ENCODE data around the gene ID1. TPM values are rescaled to one million over a fixed set of nuclear protein-coding genes. Genes with fewer than 3 reads are reported as not detected.

ID1 gene
- total and polyA plus RNA-seq, 10 of the 15 experiments (the other 5 are each of a cell fraction or from before 2014, with no cell fraction given): 0.09 to 1.3 (median 0.47) TPM; not detected in 2

DNA sequence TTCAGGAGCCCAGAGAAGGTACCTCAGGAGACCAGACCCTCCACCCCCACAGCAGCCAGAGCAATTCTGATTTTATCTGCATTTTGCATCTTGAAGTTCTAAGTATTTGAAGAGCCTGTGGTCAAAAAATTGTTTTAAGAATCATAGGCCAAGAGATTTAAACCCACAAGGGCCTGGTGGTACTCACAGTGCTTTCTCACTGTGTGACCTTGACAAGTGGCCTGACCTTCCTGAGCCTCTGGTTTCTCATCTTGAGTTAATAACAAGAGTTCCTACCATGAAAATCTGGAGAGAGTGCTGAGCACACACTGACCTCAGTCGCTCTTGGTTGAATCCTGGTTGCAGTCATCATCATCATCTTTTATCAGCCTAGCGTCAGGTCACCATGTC is 45.4 kb upstream of the ID1 start:
- Histone ChIP-seq H3K27ac (ENCODE audit: control insufficient read depth, insufficient read depth) (no peak overlapping the region), H3K27me3 (replicated peaks in 1 of 2; ENCODE audit: control insufficient read depth in 2 of 2, insufficient read depth in 2 of 2, low read length in 1 of 2) (no peaks in the 10 kb centered on the region), H3K4me2 (ENCODE audit: control insufficient read depth, insufficient read depth) (no peak overlapping the region), H3K9me3 (replicated peaks; ENCODE audit: control insufficient read depth, insufficient read depth, low read length) (no peaks in the 10 kb centered on the region), H3K4me3 (no peak overlapping the region), H3K79me2 (ENCODE audit: control insufficient read depth, insufficient read depth, low read length) (no peaks in the 10 kb centered on the region), H2AFZ (ENCODE audit: control insufficient read depth, low read depth, low read length) (no peak overlapping the region), H3K9ac (ENCODE audit: control insufficient read depth, insufficient read depth, low read length) (no peak overlapping the region), H3K4me1 (ENCODE audit: control insufficient read depth, insufficient read depth, low read length) (no peaks in the 10 kb centered on the region), H3K36me3 (ENCODE audit: control insufficient read depth in 2 of 2, insufficient read depth in 2 of 2, low read length in 1 of 2) (peaks cover 16 to 17% of the 10 kb centered on the region in 2 experiments), H4K20me1 (ENCODE audit: control insufficient read depth, insufficient read depth) (no peaks in the 10 kb centered on the region)
- SMC1A ChIA-PET (ENCODE audit: uncharacterized antibody, unreplicated experiment): interaction anchor here (1.0 to 4.7 kb wide), 3 partner anchors 32 to 53 kb away, joined by 3 to 83 read pairs (median 5); partner anchors contain the start of gene ID1
- ATAC-seq: no peak; the same call in 2 of the 3 replicates
- intact Hi-C loops (cut with micrococcal nuclease; ENCODE audit: unreplicated experiment) (loop anchor here (1.0 to 5.0 kb wide), 2 partner anchors 54 to 163 kb away; partner anchors contain the start of gene BCL2L1), in situ Hi-C loops (cut with MboI) (no loop called here)
- CTCF ChIA-PET: interaction anchor here (0.9 to 29.1 kb wide), 12 partner anchors 8 to 168 kb away, joined by 3 to 958 read pairs (median 12); partner anchors contain the start of gene ID1
- DNase-seq (ENCODE audit: low read depth, low spot score): no peak
- RAD21 ChIA-PET (ENCODE audit: unreplicated experiment): interaction anchor here (0.7 to 6.3 kb wide), 5 partner anchors 10 to 52 kb away, joined by 3 to 126 read pairs (median 3); partner anchors contain the start of gene ID1
- POLR2A ChIA-PET: no interaction called here
- FAIRE-seq: no peak
- WGBS (ENCODE audit: insufficient coverage, insufficient replicate concordance, low lambda C conversion rate, missing lambda C conversion rate): 16% methylated on average over 2 of the region's 2 CpGs
- no TSS peak for BruUV-seq (replicated peaks)
- TF ChIP-seq MEF2A (IDR thresholded peaks at IDR 0.05; ENCODE audit: insufficient read depth, low read depth, low read length) (no peak), CEBPB (IDR thresholded peaks at IDR 0.05; ENCODE audit: borderline replicate concordance in 1 of 2, low read depth in 2 of 2, low read length in 2 of 2) (no peak), ASH2L (IDR thresholded peaks at IDR 0.05; ENCODE audit: borderline replicate concordance, low read depth) (no peak), SPI1 (IDR thresholded peaks at IDR 0.05; ENCODE audit: borderline replicate concordance, insufficient read depth, low read depth, low read length) (no peak), IRF3 (IDR thresholded peaks at IDR 0.05) (no peak), EGR1 (IDR thresholded peaks at IDR 0.05; ENCODE audit: borderline replicate concordance in 1 of 2, low read depth in 2 of 2, low read length in 2 of 2) (no peak), MYC (IDR thresholded peaks at IDR 0.05; ENCODE audit: insufficient read depth, insufficient read length, insufficient replicate concordance, low read length, severe bottlenecking) (no peak), POLR2AphosphoS2 (IDR thresholded peaks at IDR 0.05; ENCODE audit: low read depth, low read length) (no peak), KAT2A (conservative IDR thresholded peaks at IDR 0.05; ENCODE audit: control insufficient read depth, low read depth, low read length) (no peak), HSF1 (IDR thresholded peaks at IDR 0.05; ENCODE audit: low read depth, low read length) (no peak), MYB (IDR thresholded peaks at IDR 0.05; ENCODE audit: borderline replicate concordance, low read depth, low read length) (no peak), SUZ12 (IDR thresholded peaks at IDR 0.05; ENCODE audit: unreplicated experiment) (no peak)
- TF ChIP-seq, protein P1, sequence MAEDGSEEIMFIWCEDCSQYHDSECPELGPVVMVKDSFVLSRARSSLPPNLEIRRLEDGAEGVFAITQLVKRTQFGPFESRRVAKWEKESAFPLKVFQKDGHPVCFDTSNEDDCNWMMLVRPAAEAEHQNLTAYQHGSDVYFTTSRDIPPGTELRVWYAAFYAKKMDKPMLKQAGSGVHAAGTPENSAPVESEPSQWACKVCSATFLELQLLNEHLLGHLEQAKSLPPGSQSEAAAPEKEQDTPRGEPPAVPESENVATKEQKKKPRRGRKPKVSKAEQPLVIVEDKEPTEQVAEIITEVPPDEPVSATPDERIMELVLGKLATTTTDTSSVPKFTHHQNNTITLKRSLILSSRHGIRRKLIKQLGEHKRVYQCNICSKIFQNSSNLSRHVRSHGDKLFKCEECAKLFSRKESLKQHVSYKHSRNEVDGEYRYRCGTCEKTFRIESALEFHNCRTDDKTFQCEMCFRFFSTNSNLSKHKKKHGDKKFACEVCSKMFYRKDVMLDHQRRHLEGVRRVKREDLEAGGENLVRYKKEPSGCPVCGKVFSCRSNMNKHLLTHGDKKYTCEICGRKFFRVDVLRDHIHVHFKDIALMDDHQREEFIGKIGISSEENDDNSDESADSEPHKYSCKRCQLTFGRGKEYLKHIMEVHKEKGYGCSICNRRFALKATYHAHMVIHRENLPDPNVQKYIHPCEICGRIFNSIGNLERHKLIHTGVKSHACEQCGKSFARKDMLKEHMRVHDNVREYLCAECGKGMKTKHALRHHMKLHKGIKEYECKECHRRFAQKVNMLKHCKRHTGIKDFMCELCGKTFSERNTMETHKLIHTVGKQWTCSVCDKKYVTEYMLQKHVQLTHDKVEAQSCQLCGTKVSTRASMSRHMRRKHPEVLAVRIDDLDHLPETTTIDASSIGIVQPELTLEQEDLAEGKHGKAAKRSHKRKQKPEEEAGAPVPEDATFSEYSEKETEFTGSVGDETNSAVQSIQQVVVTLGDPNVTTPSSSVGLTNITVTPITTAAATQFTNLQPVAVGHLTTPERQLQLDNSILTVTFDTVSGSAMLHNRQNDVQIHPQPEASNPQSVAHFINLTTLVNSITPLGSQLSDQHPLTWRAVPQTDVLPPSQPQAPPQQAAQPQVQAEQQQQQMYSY (CRISPR knock-in tag; IDR thresholded peaks at IDR 0.05): no peak
